SH-SY5Y (cell line): Measurements from ENCODE around the gene P2RX7.

Experiments
- GATA2 ChIP-seq: IDR thresholded peaks from 2 replicates; pipeline ENCODE4 v1.6.1; 2011; ENCODE audit warnings: mild to moderate bottlenecking, low read depth, low read length
- GATA3 ChIP-seq: IDR thresholded peaks from 2 replicates; pipeline ENCODE4 v1.6.1; 2011; ENCODE audit warnings: low read depth, mild to moderate bottlenecking, low read length, moderate library complexity

DNA sequence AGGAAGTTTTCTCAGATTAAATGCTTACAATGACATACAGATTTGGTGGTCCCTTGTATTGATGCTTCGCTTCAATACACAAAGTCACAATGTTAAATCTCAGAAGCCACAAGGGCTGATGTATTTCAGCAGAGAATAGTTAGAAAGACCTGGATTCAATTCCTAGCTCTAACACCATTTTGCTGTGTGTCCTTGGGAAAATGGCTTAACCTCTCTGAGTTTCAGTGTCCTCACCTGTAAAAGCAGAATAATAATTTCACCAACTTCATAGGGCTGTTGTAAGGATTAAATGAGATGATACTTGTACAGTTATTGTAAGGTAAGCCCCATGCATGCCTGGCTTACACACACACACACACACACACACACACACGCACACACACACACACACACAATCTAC lies 30.3 kb downstream of the P2RX7 start:
- no peak for TF ChIP-seq GATA3
- TF ChIP-seq GATA2 = no peak
